NCI-H2227 (cell line): ENCODE measurements around the gene PCSK6.
"Not testable (repeated sequence)": the region's sequence is repeated elsewhere in the genome, so short reads cannot be mapped to it uniquely, and the experiment has no call there.

Experiments used
- DNase-seq: peaks from one replicate; lab custom pipeline; 2025; ENCODE audit not compliant: unreplicated experiment; lab: John Stamatoyannopoulos, UW

PCSK6 gene

DNA sequence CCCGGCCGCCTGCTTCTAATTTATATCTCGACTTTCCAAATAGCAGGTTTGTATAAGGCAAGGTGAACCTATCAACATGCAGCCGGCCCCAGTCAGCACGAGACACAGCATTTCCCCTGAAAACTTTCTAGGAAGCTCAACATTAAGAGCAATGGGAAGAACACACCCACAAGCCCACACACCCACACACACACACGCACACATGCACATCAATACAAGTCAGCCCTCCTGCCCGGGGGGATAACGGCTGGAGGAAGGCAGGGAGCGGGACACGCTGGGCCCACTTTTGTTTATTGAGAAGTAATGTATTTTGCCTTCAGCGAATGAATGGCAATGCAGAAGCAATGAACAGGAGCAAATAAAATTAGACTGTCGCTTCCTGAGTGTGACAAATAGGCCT lies 83.5 kb downstream of the PCSK6 start:
- DNase-seq, result no peak

DNA sequence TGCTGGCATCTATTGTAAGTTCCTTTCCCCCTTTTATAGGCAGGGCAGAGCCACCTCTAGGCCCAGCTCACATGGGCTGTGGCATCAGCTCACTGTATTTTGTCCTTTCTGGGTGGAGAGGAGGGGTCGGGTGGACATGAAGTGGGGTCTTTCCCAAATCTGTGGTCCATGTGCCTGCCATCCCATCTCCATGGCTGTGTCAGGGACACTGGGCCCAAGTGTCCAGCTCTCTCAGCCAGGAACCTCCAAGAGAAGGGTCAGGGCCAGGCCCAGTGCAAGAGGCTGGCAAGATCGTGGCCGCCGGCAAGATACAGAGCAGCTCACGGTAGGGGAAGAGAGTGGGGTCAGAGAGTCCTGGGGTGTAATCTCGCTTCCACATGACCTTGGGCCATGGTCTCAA lies 85.3 kb downstream of the PCSK6 start:
- no peak for DNase-seq

DNA sequence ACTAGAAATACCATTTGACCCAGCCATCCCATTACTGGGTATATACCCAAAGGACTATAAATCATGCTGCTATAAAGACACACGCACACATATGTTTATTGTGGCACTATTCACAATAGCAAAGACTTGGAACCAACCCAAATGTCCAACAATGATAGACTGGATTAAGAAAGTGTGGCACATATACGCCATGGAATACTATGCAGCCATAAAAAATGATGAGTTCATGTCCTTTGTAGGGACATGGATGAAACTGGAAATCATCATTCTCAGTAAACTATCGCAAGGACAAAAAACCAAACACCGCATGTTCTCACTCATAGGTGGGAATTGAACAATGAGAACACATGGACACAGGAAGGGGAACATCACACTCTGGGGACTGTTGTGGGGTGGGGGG lies 86.6 kb downstream of the PCSK6 start:
- DNase-seq, result not testable (repeated sequence)

DNA sequence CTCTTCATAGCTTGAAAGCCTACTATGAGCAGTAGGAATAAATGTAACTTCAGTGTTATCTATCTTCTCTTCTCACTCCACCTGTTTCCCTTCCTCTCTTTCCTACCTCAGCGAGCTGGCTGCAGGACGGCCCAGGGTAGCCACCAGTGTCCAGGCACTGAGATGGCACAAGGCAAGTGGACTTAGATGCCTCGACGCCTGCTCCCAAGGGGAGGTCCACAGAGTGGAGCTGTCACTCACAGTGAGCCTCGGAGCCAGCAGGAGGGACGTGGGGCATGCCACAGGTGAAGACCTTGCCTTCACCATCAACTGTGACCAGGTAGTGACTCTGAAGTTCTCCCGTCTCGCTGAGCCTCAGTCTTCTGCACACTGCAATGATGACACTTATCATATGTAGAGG lies 88.2 kb downstream of the PCSK6 start:
- DNase-seq, result no peak

DNA sequence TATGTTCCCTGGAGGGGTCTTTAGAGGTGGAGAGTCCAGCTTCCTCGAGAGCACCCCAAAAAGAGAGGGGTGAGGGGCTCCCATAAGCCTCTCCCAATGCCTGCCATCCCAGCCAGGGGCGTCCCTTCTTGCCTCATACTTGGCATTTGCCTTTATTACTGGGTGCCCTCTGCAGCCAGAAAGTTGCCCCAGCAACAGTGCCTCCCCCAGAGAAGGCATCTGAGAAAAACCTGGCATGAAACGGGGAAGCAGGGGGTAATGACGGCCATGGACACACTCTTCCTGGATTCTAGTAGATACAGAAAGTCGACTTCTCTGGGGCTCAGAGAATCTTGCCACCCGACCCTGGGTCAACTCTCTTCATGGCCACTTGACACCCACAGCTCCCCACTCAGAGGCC lies 90.1 kb downstream of the PCSK6 start:
- no peak for DNase-seq

DNA sequence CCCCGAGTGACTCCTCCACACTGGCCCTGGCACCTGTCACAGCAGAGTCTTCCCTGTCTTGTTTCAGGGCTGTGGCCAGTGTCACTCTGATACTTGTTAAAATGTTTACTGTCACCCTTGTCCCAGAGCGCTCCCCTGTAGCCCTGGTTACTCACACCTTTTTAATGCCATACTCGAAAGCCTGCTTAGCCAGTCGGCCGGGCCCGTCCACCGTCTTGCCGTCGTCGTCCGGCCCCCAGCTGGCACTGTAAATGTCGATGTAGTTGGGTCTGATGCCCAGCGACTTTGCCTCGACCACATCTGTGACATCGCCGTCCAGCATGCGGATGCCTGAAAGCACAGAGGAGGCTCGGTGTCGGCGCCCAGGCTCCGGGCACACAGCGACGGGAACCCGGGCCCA lies 91.3 kb downstream of the PCSK6 start:
- no peak for DNase-seq

DNA sequence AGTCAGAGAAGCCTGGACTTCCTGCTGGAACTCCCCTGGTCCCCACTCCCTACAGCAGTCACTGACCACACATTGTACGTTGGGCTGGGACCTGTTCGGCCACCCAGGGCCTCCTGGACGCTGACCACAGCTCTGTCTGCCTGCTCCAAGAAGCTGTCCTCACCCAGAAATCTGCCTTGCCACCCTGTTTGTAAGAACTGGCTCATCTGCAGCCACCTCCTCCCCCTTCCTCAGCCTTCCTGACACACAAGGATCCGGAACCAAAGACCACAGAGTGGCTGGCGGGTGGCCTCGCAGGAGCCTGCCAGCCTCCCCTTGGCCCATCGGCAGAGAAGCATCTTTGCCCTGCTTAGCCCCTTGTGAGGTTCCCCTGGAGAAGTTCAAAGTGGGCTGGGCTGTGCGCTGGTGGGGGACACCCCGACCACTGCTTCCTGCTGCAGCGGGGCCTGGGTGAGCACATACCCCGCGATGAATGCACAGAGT lies 91.9 kb downstream of the PCSK6 start:
- no peak for DNase-seq

DNA sequence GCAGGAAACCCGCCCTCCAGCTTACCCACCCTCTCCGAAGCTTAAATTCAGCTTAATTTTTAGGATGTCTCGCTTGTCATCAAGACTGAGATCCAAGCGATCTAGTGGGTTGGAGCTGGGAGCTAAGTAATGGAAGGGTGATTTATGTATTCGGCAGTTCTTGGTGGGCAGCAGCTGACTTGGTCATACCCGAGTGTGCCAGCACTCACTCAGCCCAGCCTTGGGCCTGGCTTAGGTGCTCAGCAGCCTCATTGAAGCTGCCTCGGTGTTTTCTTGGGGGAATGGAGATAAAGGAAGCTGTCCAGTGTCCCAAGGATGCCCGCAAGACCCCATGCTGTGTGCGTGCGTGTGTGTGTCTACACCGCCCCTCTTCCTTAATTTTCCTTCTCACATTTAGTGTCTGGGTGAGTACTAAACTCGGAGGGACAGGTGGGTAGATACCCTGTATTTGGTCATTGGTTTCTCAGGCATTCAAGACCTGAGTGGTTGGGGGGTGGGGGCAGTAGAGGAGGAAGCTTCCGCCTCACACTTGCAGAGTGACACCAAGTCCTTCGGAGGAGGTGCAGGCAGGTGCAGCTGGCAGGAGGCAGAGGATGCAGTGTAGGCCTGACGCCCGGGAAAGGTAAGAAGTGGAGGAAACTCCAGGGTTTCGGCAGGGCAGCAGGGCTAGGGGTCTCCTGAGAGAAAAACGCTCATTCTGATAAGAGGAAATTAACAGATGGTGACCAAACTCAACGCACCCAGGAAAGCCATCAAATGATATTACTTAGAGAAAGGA lies 92.8 kb downstream of the PCSK6 start:
- DNase-seq, result no peak

DNA sequence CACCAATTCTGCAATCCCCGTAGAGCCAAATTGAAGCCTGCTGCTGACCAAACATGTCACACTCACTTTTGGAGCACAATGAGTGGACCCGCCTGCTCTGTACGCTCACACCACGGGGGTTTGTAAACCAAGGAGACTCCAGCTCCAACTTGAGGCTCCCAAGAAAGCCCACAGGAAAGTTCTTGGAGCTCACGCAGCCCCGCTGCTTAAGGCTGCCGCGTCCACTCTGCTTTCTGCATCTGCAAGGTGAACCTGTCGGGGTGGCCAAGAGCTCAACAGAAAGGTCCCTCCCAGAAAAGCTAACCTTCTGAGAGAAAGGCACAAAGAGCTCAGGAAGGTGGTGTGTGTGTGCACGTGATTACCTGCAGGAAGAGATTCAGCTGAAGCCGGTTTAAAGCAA lies 94.9 kb downstream of the PCSK6 start:
- no peak for DNase-seq

DNA sequence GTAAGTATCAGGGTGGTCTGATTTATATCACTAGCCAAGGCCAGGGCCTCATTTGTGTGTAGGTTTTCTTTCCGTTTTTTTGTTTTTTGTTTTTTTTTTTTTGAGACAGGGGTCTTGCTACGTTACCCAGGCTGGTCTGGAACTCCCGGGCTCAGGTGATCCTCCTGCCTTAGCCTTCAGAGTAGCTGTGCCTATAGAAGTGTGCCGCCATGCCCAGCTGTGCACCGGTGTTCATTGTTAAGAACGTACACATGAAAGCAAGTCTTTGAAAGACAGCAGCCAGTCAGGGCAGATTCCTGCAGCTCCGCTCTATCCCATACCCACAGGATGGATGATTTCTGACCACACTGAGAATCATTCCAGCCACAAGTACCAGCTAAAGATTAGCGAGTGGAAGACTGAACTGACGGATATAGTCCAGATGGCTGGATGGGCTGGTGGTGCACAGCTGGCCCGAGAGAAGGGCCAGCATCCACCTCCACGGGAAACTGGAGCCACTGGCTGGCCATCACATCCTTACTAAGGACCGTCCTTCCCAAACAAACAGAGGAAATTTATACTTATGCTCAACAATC lies 95.4 kb downstream of the PCSK6 start:
- no peak for DNase-seq

DNA sequence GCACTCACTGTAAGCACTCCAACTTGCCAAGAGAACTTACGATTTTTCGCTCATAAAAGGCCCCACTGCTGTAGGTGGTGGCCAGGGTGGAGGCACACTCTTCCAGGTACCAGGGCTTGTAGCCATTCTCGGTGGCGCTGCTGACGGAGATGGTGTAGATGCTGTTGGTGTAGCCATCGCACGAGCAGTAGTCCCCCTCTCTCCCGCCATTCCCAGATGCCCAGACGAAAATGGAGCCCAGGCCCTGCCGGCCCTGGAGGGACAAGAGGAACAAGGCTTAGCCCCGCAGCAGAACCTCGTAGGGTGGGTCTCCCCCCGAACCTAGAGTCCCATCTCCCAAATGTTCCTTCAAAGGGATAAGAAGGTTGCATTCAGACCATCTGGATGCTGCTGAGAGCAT lies 96.3 kb downstream of the PCSK6 start:
- no peak for DNase-seq

DNA sequence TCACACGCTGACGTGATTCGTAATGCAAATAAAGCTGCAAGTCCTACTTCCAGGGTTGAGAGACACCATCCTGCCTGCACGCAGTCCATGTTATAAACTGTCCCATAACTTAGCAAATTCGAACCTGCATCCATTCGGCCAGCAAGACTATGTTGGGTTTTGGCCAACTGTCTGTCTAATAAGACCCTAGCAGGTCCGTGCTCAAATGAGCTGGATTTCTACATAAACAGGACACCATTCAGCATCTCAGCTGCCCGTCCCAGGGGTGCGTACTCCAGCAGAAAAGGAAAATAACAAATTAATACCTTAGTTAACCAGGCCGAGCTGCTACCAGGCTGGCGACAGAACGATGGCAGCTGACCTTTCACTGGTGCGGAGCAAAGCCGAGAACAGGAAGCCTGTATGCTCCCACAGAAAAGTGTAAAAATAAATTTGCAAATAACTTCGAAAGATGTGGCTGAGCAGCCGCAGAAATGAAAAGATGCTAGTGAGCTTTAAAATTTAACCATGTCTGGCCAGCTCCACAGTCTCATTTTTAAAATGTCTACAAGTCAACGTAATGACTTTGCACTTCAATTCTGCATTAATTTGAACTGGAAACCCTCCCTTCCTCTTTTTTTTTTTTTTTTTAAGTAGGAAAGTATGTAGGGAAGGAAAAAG lies 97.4 kb downstream of the PCSK6 start:
- DNase-seq, result no peak

DNA sequence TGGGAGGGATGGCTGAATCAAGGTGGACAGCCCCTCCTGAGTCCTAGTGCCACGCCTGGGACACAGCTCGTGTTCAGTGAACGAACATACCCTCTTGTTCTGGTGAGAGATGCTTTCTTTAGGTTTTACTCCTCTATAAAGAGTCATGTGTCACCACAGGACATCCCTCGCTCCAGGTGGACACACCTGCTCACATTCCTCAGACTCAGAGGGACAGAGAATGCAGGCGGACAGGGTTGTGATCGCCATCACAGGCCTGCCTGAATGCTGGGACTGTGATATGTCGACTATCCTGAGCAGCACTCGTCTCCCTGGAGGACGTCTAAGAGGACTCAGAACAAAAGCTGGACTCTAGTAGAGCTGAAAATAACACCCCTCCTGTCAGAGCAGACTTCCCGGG lies 98.1 kb downstream of the PCSK6 start:
- DNase-seq, result no peak

DNA sequence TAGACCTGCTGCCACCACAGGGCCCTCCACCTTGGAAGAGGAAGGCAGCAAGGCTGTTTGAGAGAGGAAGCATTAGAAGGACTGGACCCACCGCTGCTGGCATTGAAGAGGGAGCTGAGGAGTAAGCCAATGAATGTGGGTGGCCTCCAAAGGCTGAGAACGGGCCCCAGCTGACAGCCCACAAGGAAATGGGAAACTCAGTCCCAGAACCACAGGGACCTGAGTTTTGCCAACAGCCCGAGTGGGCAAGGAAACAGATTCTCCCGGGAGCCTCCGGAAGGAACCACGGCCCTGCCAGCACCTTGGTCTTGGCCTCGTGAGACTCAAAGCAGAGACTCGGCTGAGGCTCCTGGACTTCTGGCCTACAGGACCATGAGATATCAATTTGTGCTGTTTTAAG lies 99.0 kb downstream of the PCSK6 start:
- DNase-seq, result no peak

DNA sequence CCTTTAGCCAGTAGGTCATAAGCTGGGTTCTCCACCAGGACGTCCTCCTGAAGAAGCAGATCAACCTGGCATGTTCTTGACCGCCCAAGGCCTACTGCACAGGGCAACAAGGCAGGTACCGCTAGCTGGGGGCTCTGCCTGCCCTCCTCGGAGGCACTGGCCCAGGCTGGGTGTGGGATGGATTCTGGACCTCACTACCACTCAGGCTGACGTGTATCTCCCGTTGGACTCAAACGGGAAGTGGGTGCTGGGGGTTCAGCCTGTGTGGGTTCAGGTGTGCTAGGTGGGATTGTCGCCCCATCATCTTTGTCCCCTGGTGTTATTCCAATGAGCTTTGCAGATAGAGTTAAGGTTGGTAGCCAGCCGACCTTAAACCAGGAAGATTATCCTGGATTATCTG lies 99.4 kb downstream of the PCSK6 start:
- DNase-seq, result no peak

DNA sequence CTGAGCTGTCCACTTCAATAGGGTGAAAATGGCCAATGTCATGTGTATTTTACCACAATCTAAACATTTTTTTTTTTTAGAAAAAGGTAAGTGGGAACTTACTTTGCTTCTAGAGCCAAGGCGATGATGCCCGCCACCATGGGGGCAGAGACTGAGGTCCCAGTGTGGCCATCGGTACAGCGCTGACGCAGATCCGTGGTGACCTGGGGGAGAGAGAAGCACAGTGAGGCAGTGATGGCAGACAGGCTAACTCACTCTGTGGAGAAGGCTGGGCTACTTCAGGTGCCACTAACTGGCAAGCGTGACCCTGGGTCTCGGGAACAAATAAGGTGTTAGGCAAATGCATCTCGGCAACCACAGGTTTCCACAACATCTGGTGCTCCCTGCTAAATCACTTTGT lies 100.1 kb downstream of the PCSK6 start:
- no peak for DNase-seq

DNA sequence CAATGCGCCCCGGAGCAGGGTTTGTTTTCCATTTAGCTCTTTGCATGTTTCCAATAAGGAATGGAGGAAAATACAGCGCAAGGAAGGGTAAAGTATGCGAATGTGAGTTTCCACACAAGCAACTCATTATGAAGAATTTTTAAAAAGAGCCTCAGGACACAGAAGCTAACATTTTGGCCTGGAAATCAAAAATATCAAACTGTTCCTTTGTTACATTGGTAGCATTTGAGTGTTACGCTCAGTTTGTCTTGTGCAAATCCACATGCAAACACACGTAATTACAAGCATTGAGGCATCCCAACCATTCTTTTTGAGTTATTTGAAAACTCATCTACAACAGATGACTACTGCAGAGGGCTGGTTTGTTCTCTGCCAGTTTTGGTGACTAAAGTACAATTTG lies 101.5 kb downstream of the PCSK6 start:
- DNase-seq, result no peak

DNA sequence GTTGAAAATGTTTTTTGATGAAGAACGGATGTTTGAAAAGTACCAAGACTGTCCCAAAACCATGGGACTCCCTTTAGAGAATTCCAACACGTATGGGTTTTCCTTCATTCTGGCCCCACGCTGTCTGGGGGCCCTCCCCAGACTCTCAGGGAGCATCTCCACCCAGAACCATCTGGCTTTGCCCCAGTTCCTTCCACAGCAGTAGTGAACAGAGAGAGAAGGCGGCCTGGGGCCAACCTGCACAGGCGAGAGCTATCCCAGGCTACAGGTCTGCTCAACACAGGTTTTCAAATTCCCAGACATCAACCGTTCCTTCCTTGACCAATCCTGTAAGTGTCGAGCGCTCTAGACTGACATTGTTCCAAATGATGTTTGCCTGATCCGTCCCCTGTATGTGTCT lies 101.9 kb downstream of the PCSK6 start:
- DNase-seq, result no peak

DNA sequence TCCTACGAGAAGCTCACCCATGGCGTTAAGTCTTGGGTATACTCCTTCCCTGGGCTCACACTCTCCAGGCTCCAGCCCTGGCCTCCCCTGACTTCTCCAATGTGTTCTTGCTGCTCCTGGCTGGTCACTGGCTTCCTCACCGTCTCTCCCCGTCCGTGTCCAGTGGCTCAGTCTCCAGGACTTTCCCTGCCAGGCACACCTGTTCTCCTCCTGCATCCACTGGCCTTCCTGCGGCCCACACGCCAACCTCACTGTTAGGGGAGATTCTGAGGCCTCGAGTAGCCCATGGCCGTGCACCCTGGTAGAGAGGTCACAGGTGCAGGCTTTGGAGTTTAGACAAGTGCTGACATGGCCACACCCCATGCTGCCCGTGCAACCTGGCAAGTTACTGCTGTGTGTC lies 102.5 kb downstream of the PCSK6 start:
- DNase-seq, result no peak

DNA sequence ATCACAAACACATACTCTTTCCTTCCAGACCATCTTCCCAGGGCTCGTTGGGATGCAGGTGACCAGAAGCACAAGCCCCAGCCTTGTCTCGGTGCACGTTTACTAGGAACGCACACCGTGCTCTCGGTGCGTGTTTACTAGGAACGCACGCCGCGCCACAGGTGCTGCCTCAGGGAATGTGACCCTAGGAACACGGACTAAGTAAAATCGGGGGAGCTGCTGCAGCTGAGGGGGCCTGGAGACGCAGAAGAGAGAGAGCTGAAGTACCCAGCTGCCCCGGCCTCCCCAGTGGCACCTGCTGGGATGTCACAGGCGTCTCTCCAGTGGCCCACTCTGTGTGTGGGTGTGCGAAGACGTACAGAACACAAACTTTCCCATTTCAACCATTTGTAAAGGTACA lies 103.5 kb downstream of the PCSK6 start:
- no peak for DNase-seq

DNA sequence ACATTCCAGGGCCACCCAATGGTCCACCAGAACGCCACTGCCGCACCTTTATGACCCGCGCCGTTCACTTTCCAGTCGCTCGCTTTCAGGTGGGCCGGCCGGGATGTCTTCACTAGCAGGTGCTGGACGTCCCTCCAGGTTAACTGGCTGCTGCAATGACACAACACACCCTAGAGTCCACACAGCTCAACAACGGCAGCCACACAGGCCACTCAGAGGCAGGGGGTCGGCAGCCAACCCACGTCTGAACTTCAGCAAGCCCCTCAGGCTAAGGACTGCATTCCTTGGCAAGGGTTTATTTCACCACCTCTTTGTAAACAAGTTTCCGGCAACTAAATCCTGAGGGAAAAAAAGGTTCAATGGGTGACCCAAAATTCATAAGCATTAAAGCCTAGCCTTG lies 105.2 kb downstream of the PCSK6 start:
- no peak for DNase-seq

DNA sequence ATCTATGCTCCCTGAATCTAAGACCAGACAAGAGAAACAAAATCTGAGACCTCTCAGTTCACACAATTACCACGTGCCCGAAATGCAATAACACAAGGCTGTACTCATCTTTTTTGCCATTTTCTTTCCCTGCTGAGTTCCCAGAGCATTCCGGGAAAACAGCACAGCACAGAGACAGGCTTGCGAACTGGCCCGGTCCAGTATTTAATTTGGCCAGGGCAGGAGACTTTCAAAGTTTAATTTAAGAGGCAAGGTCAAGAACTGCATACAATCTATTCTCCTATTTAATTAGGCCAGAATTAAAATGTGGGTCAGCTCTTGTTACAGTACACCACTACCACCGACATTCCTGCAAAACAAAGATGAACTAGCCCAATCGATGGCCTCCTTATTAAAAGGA lies 107.0 kb downstream of the PCSK6 start:
- no peak for DNase-seq
